CD4-positive, alpha-beta T cell treated with Interleukin-12 subunit alpha and Interleukin-12 subunit beta, for 1 hour (primary cell): ENCODE results near the gene FRMD1.

Experiments used
- DNase-seq: peaks from one replicate; pipeline ENCODE4 v3.0.0-alpha.2; 2020

FRMD1 gene

DNA sequence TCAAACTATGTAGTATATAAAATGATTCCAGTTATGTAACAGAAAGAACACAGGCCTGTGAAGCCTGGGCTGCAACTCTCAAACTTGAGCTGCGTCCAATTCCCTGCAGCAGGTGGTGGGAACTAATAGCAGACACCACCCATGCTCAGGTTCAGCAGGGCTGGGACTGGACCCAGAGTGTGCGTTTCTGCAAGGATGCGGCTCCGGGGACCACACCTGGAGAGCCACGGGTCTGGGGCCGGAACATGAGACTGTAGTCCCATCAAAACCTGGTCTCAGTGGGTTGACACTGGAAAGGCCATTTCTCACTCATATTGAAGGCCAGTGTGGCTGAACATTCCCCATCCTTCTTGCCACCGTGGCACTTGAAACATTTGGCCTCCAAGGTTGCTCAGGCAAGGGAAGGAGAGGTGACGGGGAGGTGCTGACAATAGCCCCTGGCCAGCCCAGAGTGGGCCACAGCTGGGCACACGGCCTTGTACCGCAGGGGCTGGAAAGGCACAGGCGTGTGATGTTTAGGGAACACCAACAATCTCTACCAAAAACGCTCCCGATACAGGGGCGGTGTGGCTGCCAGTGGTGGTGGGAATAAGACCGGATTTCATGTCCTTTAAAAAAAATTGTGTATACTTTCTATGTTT, 38.0 kb downstream of the FRMD1 start:
- DNase-seq = no peak

DNA sequence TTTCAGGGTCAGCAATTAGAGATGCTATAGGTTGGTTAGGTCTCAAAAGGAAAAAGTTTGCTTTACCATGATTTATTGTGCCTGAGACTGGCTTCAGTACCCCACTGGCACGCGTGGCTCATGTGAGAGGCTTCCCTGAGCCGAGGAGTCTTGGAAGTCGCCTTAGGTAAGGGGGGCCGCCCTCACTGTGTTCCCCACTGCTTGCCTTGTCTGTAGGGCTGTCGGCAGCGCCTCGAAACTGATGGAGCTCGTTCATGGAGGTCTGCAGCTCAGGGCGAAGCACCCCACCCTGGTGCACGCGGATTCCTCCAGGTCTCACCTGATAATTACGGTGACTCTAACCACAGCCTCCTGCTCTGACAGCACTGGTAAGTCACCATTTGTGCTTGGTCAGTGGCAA, 39.2 kb downstream of the FRMD1 start:
- DNase-seq = no peak

DNA sequence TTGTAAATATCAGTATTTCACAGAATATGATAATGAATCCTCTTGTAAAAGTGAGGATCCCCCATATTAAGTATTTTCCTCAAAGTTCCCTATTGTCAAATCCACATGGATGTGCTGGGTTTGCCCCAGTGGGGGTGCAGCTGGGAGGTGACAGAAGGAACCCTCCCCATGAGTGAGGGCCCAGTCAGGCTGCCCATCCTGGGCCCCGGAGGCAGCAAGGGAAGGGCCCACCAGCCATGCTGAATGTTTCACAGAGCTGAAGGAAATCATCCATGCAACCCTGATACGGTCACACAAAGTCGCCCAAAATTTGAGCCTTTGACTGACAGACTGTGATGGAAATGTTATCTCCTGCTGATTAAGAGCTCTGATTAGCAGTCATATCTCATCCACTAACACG, 39.7 kb downstream of the FRMD1 start:
- no peak for DNase-seq

DNA sequence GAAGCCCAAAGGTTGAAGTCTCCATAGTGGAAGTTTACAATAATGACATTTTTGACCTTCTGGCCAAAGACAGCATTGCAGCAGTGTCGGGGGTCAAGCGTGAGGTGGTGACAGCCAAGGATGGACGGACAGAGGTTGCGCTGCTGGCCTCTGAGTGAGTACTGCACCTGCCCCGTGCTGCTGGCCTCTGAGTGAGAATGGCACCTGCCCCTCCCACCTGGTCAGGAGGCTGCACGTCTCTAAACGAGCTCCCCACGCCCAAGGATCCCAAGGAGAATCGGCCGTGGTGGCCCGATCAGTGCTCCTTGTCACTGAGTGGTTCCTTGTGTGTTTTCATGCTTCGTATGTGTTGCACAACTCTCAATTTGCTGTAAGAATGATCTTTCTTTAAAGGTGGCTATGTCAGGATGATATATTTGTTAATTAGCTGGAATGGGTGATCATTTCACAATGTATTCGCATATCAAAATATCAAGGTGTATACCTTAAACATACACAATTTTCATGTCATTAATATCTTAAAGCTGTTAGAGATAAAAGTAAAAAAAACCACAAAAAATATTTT, 40.4 kb downstream of the FRMD1 start:
- no peak for DNase-seq

DNA sequence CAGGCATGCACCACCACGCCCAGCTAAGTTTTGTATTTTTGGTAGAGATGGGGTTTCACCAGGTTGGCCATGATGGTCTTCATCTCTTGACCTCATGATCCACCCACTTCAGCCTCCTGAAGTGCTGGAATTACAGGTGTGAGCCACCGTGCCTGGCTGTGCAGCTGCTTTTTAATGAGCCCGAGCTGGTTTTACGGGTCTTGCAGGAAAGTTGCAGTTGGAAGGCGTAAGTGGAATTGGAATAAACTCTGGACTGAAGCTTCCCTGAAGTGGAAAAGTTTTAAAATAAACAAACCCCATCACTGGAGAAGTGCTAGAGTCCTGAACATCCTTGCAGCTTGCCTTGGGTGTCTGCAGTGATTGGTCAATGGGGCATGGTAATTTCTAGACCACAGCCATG, 41.2 kb downstream of the FRMD1 start:
- no peak for DNase-seq

DNA sequence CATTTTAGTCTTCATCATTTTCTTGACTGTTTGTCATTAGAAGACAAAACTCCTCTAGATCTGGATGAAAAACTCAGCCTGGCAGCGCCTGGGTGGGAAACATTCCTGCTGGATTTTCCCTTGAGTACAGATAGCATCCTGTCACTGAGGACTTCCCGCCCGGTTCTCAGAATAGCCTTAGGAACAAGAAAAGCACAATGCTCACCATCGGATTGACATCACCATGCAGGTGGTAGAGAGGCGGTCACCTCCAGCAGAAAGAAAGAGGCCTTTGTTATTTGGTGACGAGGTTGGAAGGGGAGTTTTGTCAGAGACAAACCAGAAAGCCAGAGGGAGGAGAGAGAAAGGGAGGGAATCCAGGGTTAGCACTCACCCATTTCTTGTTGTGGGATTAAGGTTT, 41.8 kb downstream of the FRMD1 start:
- no peak for DNase-seq

DNA sequence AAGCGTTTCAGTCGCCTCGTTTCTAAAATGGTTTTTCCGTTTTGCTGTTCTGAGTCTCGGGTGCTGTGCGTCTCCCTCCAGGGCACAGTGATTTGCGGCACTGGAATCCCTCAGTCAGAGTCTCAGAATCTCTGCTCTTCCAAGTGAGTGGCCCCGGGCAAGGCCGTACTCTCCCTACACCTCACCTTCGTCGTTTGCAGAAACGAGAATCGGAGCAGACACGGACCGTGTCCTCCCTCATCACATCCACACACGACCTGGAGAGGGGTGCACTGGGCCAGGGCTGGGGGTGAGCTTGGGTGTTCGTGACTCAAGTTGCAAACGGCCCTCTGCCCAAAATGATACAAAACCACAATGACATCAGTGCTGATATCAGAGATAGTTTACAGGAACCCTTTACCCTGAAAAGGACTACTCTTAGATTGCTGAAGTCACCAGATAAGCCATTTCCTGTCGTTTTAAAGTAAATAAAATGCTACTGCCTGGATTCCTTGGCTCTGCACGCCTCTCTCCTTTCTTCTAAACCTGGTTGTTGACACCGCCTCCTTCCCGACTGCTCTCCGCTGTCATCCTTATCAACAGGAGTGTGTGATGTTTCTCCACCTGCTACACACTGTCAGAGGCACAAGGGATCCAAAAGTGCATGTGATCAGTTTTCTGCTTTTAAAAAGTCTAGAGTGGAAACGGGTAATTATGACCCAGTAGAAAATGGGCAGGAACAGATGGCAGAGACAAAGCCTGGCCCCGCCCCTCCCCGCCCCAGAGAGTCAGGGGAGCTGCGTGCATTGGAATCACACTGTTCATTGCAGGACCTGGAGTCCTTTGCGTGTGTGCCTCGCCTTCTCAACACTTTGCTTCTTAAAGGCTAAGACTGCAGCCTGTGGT, 43.1 kb downstream of the FRMD1 start:
- DNase-seq = no peak

DNA sequence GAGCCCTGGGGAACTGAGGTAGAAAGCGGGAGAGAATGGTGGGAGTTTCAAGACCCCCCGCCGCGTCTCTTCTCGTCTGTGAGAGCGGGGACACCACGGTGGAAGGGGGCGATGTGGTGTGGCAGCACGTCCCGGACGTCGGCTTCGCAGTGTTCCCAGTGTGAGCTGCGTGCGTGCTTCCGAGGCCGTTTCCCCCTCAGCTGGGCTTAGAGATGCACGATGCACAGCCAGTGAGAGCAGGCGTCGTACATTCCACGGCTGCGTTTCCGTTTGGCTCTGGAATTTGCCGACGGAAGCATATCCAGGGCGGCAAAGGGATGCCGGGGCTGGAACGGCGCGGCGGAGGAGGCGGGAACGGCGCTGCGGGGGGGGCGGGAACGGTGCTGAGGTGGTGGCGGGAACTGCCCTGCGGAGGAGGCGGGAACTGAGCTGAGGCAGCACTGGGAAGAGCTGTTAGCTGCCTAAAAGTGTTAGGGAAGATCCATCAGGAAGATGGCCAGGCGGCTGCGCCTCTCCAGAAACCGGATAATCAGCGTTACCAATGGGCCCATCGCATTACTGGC, 43.8 kb downstream of the FRMD1 start:
- no peak for DNase-seq

DNA sequence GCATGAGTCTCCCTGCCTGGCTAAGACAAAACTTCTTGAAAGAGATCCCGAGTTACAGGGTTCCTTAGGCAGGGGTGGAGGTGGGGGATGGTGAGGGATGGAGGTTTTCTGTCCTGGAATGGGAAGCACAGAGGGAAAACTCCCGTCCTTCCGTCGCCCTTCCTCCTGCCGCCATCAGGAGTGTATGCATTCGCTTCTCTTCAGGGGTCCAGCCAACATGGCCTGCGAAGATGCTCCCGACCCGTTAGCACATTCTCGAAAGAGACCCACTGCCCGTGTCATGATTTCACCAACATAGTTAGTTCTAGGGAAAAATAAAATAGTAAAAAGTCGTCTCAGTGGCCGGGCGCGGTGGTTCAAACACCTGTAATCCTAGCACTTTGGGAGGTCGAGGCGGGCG, 44.5 kb downstream of the FRMD1 start:
- no peak for DNase-seq

DNA sequence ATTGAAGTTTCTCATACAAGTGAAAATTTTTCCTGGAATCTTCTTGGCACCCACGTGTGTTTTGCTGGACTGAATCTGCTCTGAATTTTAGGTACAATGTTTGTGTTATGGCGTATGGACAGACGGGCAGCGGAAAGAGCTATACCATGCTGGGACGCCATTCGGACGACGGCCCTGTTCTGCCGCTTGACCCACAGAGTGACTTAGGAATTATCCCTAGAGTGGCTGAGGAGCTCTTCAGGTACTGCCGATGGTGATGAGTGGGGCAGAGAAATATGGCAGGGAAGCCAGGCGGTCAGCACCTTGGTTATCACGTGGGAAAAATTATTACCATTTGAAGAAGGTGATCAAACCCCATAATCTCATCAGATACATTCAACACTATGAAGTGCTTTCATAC, 45.2 kb downstream of the FRMD1 start:
- no peak for DNase-seq

DNA sequence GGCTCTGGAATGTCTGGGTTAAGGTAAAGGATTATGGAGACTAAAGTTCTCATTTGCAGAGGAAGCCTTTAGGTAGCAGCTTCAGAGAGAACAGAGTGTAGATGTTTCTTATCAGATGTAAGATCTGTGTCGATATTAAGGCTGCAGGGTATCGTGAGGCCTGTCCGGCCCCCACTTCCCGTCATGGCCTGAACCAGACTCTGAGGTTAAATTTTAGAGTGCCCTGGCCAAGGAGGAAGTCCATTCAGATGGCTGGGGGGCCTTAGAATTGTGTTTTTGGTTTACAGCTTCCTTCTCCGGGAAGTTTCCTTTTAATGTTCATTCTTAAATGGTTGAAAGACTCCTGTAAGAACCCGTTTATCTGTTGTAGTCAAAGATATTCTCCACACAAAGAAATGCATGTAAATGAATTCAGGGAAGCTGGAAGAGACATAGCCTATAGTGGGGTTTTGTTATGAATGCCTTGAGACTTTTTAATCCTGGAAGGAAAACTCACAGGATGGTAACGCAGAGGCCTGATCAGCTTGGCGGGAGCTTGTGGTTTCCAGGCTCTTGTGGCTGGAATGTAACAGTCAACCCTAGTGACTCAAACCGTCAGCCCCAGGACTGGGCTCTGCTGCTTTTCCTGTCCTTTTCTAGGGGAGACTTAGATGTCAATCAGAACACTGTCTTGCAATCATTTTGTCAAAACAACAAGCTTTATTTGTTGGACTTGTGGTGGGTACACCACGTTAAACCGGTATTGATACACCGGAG, 46.8 kb downstream of the FRMD1 start:
- no peak for DNase-seq

DNA sequence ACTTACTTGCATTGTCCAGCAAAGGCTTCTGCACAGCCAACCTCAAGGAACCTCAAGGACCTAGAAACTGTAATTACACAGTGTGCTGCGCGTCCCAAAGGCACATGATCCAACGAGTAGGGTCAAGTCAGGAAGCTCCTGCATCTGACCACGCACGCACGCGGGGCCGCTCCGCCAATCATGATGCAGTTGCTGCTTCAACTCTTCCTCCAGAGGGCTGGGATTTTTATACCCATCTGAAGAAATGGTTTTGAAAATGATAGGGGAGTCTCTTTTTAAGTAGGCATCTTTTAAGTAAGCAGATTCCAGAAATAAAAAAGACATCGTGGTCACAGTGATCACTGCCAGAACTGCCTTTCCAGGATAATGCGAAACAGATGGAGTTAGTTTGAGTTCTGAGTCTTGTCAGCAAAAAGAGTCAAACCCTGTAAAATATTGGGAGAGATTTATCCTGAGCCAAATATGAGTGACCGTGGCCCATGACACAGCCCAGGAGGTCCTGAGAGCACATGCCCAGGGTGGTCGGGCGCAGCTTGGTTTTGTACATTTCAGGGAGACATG, 47.5 kb downstream of the FRMD1 start:
- DNase-seq = no peak

DNA sequence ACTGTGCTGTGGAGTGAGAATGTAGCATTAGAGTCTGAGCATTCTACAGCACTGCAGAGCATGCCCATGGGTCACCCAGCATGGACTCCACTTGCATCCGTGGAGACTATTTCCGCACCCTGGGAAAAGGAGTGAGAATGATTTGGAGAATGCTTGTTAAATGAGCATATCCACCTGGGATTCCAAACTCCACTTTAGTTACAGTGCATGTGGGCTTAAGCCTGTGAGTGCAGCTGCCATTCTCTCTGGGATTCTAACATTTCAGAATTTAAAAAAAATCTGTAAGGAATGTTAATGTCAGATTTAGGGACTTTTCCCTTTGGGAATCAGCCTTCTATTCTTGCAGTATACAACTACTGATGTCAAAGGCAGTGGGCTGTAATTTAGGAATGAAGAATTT, 48.1 kb downstream of the FRMD1 start:
- DNase-seq = no peak

DNA sequence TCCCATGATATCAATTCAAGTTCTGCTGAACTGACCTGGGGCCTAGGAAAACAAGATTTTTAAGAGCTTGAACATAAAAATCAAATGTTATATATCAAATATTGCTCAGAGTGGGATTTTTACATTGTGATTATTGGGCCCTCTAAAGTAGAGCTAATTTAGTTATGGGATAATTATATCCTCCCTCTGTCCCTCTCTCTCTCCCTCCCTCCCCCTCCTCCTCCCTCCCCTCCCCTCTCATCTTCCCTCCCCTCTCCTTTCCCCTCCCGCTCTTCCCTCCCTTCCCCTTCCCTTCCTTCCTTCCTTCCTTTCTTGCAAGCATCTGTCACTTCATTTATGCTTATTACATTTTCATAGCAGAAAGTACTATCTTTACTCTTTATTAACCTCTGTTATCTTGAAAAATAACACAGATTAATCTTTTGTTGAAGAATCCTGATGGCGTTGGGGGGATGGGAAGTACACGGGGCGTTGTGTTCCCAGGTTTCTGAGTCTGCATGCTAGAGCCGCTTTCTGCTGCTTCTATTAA, 48.7 kb downstream of the FRMD1 start:
- no peak for DNase-seq

DNA sequence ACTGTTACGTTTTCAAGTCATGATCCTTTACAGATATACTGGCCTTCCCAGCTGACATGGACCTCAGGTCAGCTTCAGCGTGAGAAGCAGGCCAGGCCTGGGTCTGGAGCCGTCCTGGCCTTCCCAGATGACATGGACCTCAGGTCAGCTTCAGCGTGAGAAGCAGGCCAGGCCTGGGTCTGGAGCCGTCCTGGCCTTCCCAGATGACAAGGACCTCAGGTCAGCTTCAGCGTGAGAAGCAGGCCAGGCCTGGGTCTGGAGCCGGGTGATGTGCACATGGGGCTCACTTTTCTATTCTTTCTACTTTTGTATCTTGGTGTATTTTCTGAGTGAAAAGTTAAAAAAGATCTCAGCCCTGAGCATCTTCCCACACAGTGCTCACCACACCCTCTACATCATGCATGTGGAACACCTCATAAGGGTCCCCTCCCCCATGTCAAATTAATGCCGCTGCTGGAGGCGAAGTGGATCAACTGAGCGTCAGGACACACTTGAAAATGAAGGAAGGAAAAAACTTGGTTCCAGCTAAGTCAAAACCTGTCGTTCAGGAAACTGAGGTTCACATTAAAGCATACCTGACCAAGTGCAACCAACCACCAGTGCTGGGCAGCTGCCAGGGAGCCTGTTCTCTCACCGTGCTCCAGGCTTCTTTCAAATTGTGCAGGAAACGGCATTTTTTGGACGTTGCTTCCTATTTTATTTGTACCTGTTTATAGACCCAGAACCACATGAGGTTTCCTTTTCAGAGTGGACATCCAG, 49.4 kb downstream of the FRMD1 start:
- DNase-seq = no peak

DNA sequence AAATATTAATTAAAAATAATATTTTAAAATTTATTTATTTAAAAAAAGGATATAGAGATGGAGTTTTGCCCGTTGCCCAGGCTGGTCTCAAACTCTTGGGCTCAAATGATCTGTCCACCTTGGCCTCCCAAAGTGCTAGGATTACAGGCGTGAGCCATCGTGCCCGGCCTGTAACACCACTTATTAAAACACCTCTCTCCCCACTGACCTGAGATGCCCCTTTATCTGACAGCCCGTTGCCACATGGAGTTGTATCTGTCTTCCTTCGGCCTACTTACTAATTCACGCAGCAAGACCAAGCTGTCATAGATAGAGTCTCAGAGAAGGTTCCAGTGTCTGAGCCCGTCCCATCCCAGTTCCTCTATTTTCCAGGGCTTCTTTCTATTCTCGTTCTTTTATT, 50.8 kb downstream of the FRMD1 start:
- no peak for DNase-seq

DNA sequence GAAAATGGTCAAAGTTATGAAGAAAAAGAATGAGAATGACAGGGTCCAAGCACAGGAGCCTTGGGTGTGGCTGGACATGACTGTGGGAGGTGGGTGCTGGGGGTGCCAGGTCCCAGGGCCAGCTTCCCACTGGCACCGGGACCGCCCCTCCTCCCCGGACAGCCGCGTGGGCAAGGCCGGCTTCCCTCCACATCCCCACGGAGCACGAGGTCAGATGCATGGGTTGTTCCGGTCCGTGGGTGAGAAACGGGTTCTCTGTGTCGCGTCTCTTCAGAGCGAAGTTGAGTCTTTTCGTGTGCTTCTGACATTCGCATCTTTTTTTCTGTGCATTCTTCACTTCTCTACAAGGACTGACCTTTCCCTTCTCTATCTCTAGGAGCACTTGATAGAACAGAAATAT, 51.5 kb downstream of the FRMD1 start:
- DNase-seq = no peak

DNA sequence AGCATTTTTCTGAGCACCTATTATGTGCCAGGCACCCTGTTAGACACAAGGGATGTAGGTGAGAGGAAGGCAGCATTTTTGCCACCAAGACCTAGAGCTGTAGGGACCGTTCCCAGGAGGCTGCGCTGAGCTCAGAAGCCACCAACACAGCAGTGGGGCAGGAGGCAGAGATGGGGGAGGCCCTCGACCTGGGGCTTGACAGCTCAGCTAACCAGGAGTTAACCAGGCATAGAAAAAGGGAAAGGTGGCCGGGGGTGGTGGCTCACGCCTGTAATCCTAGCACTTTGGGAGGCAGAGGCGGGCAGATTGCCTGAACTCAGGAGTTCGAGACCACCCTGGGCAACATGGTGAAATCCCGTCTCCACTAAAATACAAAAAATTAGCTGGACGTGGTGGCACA, 52.1 kb downstream of the FRMD1 start:
- DNase-seq = no peak

DNA sequence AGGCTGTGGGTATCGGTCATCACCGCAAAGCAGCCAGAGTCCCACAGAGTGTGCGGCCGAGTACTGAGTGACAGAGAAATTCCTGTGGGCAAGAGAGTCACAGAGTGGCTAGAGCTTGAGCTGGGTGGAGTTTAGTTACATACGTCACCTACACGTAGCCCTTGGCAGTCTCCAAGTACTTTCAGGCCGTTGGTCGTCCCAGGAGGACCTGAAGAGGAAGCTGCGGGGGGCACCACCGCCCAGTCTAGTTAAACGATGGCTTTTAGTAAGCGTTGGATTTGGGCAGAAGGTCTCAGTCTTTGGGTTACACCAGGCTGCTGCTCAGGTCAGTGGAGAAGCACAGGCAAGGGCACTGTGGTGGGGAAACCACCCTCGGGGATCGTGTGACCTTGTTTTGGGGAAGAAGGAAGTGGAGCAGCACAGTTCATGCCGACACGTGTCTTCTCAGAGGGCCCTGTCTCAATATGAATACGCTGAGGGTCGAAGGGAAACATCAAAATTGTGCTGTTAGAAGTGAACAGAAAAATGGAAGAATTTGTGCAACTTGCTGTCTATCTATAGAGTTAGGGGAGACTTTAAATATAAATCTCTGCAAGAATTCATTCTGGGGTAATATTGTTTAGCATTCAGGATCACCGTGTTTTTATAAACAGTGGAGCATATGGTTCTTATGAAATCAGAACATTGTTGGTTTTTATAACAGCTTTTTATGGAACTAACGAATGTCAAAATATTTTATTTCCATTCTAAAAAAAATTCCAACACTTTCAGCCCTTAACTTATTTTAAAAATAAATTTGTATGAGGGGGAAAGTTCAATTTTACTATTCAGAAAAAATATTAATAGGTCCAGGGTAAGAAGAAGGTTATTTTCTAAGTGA, 52.9 kb downstream of the FRMD1 start:
- DNase-seq = no peak

DNA sequence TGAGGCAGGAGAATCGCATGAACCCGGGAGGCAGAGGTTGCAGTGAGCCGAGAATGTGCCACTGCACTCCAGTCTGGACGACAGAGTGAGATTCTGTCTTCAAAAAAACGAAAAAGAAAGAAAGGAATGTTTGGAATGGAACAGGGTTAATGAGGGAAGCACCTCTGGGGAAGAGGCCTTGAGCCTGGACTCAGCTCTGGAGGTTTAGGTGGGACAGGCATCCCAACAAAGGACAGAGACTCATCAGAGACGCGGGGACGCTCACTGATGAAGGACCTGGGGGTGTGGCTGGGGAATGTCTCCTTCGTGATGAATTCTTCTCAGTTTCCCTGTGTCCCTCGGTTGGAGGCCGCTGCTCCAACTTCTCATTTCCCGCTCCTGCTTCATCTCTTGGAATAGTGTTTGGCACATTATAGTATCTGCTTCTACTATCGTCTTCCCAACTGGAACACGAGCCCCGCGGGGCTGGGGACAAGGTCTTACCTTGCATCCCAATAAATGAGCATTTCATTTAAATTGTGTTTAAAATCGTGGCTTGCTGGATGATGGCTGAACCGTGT, 54.0 kb downstream of the FRMD1 start:
- no peak for DNase-seq
